Loucy (cell line): Measurements from ENCODE around the gene KLK4.

Experiments used
- EZH2phosphoT487 ChIP-seq: fragments of 200-600 bp; IDR thresholded peaks from 2 replicates; pipeline ENCODE4 v1.6.1; 2018; ENCODE audit warnings: antibody characterized with exemption, mild to moderate bottlenecking, moderate library complexity, borderline replicate concordance
- TF ChIP-seq, protein P1 (sequence below): fragments of 200-600 bp; sonication (generic); conservative IDR thresholded peaks from 2 replicates; pipeline ENCODE4 v1.5.1; 2014; ENCODE audit warnings: mild to moderate bottlenecking, antibody characterized with exemption, low read length

DNA sequence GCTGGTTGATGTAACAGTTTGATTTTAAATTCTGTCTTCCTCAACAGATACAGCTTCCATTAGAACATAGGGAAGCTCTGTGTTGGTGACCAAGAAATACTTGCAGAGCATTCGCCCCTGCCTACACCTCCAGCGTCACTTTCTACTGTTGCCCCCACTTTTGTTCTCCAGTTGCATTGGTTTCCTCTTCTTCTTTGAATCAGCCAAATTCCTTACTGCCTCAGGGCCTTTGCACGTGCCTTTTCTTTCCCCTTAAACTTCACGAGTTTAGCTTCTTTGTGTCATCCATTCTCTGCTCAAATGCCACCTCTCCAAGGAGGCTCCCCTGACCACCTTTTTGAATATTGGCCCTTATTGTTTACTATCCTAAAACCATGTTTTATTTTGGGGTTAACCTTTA is 35.9 kb upstream of the KLK4 start:
- TF ChIP-seq, protein P1, sequence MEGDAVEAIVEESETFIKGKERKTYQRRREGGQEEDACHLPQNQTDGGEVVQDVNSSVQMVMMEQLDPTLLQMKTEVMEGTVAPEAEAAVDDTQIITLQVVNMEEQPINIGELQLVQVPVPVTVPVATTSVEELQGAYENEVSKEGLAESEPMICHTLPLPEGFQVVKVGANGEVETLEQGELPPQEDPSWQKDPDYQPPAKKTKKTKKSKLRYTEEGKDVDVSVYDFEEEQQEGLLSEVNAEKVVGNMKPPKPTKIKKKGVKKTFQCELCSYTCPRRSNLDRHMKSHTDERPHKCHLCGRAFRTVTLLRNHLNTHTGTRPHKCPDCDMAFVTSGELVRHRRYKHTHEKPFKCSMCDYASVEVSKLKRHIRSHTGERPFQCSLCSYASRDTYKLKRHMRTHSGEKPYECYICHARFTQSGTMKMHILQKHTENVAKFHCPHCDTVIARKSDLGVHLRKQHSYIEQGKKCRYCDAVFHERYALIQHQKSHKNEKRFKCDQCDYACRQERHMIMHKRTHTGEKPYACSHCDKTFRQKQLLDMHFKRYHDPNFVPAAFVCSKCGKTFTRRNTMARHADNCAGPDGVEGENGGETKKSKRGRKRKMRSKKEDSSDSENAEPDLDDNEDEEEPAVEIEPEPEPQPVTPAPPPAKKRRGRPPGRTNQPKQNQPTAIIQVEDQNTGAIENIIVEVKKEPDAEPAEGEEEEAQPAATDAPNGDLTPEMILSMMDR: no peak
- no peak for TF ChIP-seq EZH2phosphoT487
